SK-N-SH (cell line): ENCODE results near the gene MRPS35. TPM values are rescaled to one million over a fixed set of nuclear protein-coding genes. Genes with fewer than 3 reads are reported as not detected.

ENCODE experiments used
- CTCF ChIA-PET: fragments of 300-600, 350-600 bp; formaldehyde crosslinking; extraction: SDS; loops from one replicate; lab custom pipeline; 2021; lab: Yijun Ruan, JAX
- POLR2A ChIA-PET: fragments of 350-600 bp; sonication (Branson Sonifier 250); formaldehyde crosslinking; extraction: SDS; loops from one replicate; lab custom pipeline; 2020; ENCODE audit warnings: antibody characterized with exemption, inconsistent platforms; lab: Yijun Ruan, JAX
- DNase-seq: peaks from one replicate; pipeline ENCODE4 v3.0.0; 2012
- H2AFZ ChIP-seq: fragments of 200-600 bp; sonication (generic); 2 replicates; pipeline ENCODE4 v1.8.1; 2016; ENCODE audit warnings: antibody characterized with exemption, mild to moderate bottlenecking, low read depth
- H3F3A ChIP-seq: fragments of 200-600 bp; sonication (generic); replicated peaks from 2 replicates; pipeline ENCODE3; 2016; ENCODE audit warnings: antibody characterized with exemption, mild to moderate bottlenecking; ENCODE audit not compliant: insufficient read depth
- H3K27ac ChIP-seq, 2 experiments: fragments of 200-500 bp in 1 of 2; fragments of 200-600 bp in 1 of 2; sonication (Bioruptor generic) in 1 of 2; sonication (generic), shearing (Covaris generic) in 1 of 2; 2 replicates each; pipeline versions ENCODE4 v1.5.1 to v1.6.1; 2014 to 2016; ENCODE audit warnings: low read depth in 2 of 2, inconsistent platforms in 1 of 2, low read length in 1 of 2, mild to moderate bottlenecking in 1 of 2, mixed read lengths in 1 of 2
- H3K27me3 ChIP-seq: fragments of 200-600 bp; sonication (generic), shearing (Covaris generic); 2 replicates; pipeline ENCODE4 v1.6.1; 2016; ENCODE audit warnings: mixed run types; ENCODE audit not compliant: insufficient read depth
- H3K36me3 ChIP-seq, 2 experiments: fragments of 200-500 bp in 1 of 2; fragments of 200-600 bp in 1 of 2; sonication (Bioruptor generic) in 1 of 2; sonication (generic) in 1 of 2; replicated peaks in 1 of 2; 2 replicates each; pipeline versions ENCODE3 to v1.5.1; 2014 to 2016; ENCODE audit warnings: low read length in 1 of 2, mild to moderate bottlenecking in 1 of 2; ENCODE audit not compliant: insufficient read depth in 2 of 2, control insufficient read depth in 1 of 2
- H3K4me1 ChIP-seq, 2 experiments: fragments of 200-500 bp in 1 of 2; fragments of 200-600 bp in 1 of 2; sonication (Bioruptor generic) in 1 of 2; sonication (generic), shearing (Covaris generic) in 1 of 2; 2 replicates each; pipeline versions ENCODE4 v1.5.1 to v1.6.1; 2014 to 2016; ENCODE audit warnings: low read depth in 1 of 2, low read length in 1 of 2, mixed run types in 1 of 2; ENCODE audit not compliant: insufficient read depth in 2 of 2, control insufficient read depth in 1 of 2
- H3K4me2 ChIP-seq: fragments of 200-600 bp; sonication (generic), shearing (Covaris generic); 2 replicates; pipeline ENCODE4 v1.6.1; 2017; ENCODE audit warnings: mixed run types
- H3K4me3 ChIP-seq, 2 experiments: fragments of 200-500 bp in 1 of 2; fragments of 200-600 bp in 1 of 2; sonication (Bioruptor generic) in 1 of 2; sonication (generic), shearing (Covaris generic) in 1 of 2; 2 replicates each; pipeline versions ENCODE4 v1.5.1 to v1.8.1; 2014 to 2016; ENCODE audit warnings: low read depth in 2 of 2, inconsistent platforms in 1 of 2, low read length in 1 of 2, mild to moderate bottlenecking in 1 of 2, mixed read lengths in 1 of 2, moderate library complexity in 1 of 2
- H3K79me2 ChIP-seq: fragments of 200-600 bp; sonication (generic); 2 replicates; pipeline ENCODE4 v1.8.1; 2017; ENCODE audit warnings: mild to moderate bottlenecking; ENCODE audit not compliant: insufficient read depth
- H3K9ac ChIP-seq: fragments of 200-600 bp; sonication (generic); 2 replicates; pipeline ENCODE4 v1.6.1; 2017; ENCODE audit warnings: mixed run types
- H3K9me2 ChIP-seq: fragments of 200-600 bp; sonication (generic); 2 replicates; pipeline ENCODE4 v1.6.1; 2017; ENCODE audit warnings: mixed run types
- H3K9me3 ChIP-seq: fragments of 200-600 bp; sonication (generic); 2 replicates; pipeline ENCODE4 v1.6.1; 2017; ENCODE audit warnings: mixed run types, mild to moderate bottlenecking, moderate library complexity
- H4K20me1 ChIP-seq: fragments of 200-600 bp; sonication (generic); 2 replicates; pipeline ENCODE4 v1.6.1; 2017; ENCODE audit warnings: mild to moderate bottlenecking, mixed run types; ENCODE audit not compliant: insufficient read depth
- ELF1 ChIP-seq: IDR thresholded peaks from 2 replicates; pipeline ENCODE4 v1.4.0; 2012
- EP300 ChIP-seq, 2 experiments: IDR thresholded peaks; 2 replicates each; pipeline versions ENCODE4 v1.4.0 to v1.6.1; 2012; ENCODE audit warnings: borderline replicate concordance in 1 of 2, low read depth in 1 of 2, low read length in 1 of 2
- FOSL2 ChIP-seq: IDR thresholded peaks from 2 replicates; pipeline ENCODE4 v1.4.0; 2012; ENCODE audit warnings: low read depth, mild to moderate bottlenecking, moderate library complexity, borderline replicate concordance
- MEF2A ChIP-seq: IDR thresholded peaks from 2 replicates; pipeline ENCODE4 v1.4.0; 2012; ENCODE audit warnings: low read depth, borderline replicate concordance
- NFIC ChIP-seq: IDR thresholded peaks from 2 replicates; pipeline ENCODE4 v1.4.0; 2012; ENCODE audit warnings: borderline replicate concordance
- NRF1 ChIP-seq: IDR thresholded peaks from 2 replicates; pipeline ENCODE4 v1.6.1; 2012; ENCODE audit warnings: low read depth, mild to moderate bottlenecking, low read length
- RCOR1 ChIP-seq: fragments of 150-350 bp; IDR thresholded peaks from 2 replicates; pipeline ENCODE4 v1.6.1; 2017; ENCODE audit warnings: antibody characterized with exemption, low read length
- RFX5 ChIP-seq: IDR thresholded peaks from 2 replicates; pipeline ENCODE4 v1.6.1; 2012; ENCODE audit warnings: mild to moderate bottlenecking, improper control_type of control experiment, low read length
- SIN3A ChIP-seq: IDR thresholded peaks from 2 replicates; pipeline ENCODE4 v1.6.1; 2012; ENCODE audit warnings: low read depth, mild to moderate bottlenecking, low read length, moderate library complexity, borderline replicate concordance
- SMC3 ChIP-seq: IDR thresholded peaks from 2 replicates; pipeline ENCODE4 v1.6.1; 2012; ENCODE audit warnings: low read depth, low read length, improper control_type of control experiment
- YY1 ChIP-seq: IDR thresholded peaks from 2 replicates; pipeline ENCODE4 v1.4.0; 2012; ENCODE audit warnings: low read depth, mild to moderate bottlenecking
- WGBS: methylation state at CpG from one replicate; pipeline ENCODE4 v1.1.6; 2017; ENCODE audit warnings: low lambda C conversion rate; 5-methylcytosine and 5-hydroxymethylcytosine counted together
- polyA plus RNA-seq, 3 experiments: library from polyadenylated mRNA; depleted of rRNA; stranded (reverse); fragments of >200 nt; gene quantifications; 2 replicates each; pipeline ENCODE4 v1.2.3, GENCODE V29; 2012
- TF ChIP-seq, protein P1 (sequence below): IDR thresholded peaks from 2 replicates; pipeline ENCODE4; 2012
- TF ChIP-seq, protein P2 (sequence below): IDR thresholded peaks from 2 replicates; pipeline ENCODE4 v1.4.0; 2012; ENCODE audit warnings: low read depth, borderline replicate concordance

The MRPS35 gene
- polyA plus RNA-seq, 1 of the 3 experiments (the other 2 are of a cell fraction), result 32.4 TPM

DNA sequence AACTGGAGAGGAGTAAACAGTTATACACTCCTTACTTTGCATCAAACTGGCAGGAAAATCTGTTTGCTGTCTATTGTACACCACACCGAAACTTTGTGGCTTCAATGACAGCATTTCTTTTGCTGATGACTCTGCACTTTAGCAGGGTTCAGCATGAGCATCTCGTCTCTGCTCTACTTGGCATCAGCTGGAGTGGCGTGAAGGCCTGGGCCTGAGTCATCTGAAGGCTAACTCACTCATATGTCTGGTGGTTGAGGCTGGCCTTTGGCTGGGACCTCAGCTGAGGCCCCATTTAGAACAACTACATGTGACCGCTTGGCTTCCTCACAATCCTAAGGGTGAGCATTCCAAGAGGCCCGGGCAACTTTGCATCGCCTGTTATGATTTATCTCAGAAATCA, 43.1 kb upstream of the MRPS35 start:
- no peaks in the 10 kb centered on the region for H3K4me1 ChIP-seq
- H3F3A ChIP-seq, result peaks cover 13% of the 10 kb centered on the region
- H3K4me3 ChIP-seq, result no peak overlapping the region
- TF ChIP-seq MEF2A (no peak), FOSL2 (peak; percentile 29; the same call in 1 of the 2 replicates)
- H3K9ac ChIP-seq, result no peak overlapping the region
- no peaks in the 10 kb centered on the region for H4K20me1 ChIP-seq
- ChIA-PET CTCF (interaction anchor here (1.1 to 1.3 kb wide), 2 partner anchors 8 to 15 kb away, joined by 3 to 4 read pairs; no protein-coding TSS in a partner anchor), POLR2A (no interaction called here)
- WGBS, result 96% methylated on average over 6 of the region's 6 CpGs
- H3K27ac ChIP-seq, result no peak overlapping the region; a peak in 1 of 4 replicates
- H3K4me2 ChIP-seq, result no peak overlapping the region
- H3K79me2 ChIP-seq, result no peaks in the 10 kb centered on the region
- no peaks in the 10 kb centered on the region for H3K9me2 ChIP-seq
- H3K9me3 ChIP-seq, result no peaks in the 10 kb centered on the region
- peaks cover 66 to 89% of the 10 kb centered on the region in 2 experiments for H3K36me3 ChIP-seq
- no peak overlapping the region for H2AFZ ChIP-seq
- DNase-seq, result no peak
- no peaks in the 10 kb centered on the region for H3K27me3 ChIP-seq

DNA sequence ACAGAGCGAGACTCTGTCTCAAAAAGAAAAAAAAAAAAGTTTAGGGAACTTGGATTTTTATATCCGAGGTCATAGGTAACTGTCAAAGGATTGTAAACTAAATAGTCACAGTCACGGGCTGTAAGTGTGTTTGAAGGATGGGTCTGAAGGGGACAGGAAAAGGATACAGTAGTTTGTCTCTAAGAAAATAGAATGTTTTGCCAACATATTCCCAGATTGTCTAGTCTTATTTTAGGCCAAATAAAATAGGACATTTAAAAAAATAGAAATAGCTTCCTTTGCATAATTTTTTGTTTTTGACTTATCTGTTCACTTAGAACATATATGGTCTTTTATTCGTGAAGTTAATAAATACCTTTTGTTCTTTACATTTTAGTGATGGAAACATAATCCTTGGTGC, 38.6 kb upstream of the MRPS35 start:
- no peak overlapping the region for H3K4me3 ChIP-seq
- H3K9me2 ChIP-seq, result no peaks in the 10 kb centered on the region
- H3K4me1 ChIP-seq, result peaks cover 0 to 6% of the 10 kb centered on the region in 2 experiments; a peak in 1 of 4 replicates
- CTCF ChIA-PET, result interaction anchor here (0.6 to 0.8 kb wide), 2 partner anchors 20 to 161 kb away, joined by 3 read pairs; no protein-coding TSS in a partner anchor
- TF ChIP-seq EP300 (IDR thresholded peaks at IDR 0.05; ENCODE audit: borderline replicate concordance in 1 of 2, low read depth in 1 of 2, low read length in 1 of 2), result no peak
- TF ChIP-seq NFIC, result no peak
- TF ChIP-seq NRF1, result no peak
- no peak for TF ChIP-seq RFX5
- no peak for TF ChIP-seq RCOR1
- no peak for TF ChIP-seq ELF1
- TF ChIP-seq FOSL2, result no peak
- TF ChIP-seq SMC3, result no peak
- TF ChIP-seq MEF2A, result no peak
- no peak for TF ChIP-seq YY1
- TF ChIP-seq, protein P1, sequence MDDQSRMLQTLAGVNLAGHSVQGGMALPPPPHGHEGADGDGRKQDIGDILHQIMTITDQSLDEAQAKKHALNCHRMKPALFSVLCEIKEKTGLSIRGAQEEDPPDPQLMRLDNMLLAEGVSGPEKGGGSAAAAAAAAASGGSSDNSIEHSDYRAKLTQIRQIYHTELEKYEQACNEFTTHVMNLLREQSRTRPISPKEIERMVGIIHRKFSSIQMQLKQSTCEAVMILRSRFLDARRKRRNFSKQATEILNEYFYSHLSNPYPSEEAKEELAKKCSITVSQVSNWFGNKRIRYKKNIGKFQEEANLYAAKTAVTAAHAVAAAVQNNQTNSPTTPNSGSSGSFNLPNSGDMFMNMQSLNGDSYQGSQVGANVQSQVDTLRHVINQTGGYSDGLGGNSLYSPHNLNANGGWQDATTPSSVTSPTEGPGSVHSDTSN, result no peak
- TF ChIP-seq, protein P2, sequence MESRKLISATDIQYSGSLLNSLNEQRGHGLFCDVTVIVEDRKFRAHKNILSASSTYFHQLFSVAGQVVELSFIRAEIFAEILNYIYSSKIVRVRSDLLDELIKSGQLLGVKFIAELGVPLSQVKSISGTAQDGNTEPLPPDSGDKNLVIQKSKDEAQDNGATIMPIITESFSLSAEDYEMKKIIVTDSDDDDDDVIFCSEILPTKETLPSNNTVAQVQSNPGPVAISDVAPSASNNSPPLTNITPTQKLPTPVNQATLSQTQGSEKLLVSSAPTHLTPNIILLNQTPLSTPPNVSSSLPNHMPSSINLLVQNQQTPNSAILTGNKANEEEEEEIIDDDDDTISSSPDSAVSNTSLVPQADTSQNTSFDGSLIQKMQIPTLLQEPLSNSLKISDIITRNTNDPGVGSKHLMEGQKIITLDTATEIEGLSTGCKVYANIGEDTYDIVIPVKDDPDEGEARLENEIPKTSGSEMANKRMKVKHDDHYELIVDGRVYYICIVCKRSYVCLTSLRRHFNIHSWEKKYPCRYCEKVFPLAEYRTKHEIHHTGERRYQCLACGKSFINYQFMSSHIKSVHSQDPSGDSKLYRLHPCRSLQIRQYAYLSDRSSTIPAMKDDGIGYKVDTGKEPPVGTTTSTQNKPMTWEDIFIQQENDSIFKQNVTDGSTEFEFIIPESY, result no peak
- no peak for TF ChIP-seq SIN3A
- TF ChIP-seq, all 33 proteins: peak for 0
- WGBS, result 98% methylated on average over 4 of the region's 4 CpGs
- H3K79me2 ChIP-seq, result no peaks in the 10 kb centered on the region
- DNase-seq, result no peak
- no peak overlapping the region for H3K9ac ChIP-seq
- no peaks in the 10 kb centered on the region for H3K9me3 ChIP-seq
- POLR2A ChIA-PET, result no interaction called here
- H2AFZ ChIP-seq, result no peak overlapping the region
- no peaks in the 10 kb centered on the region for H3K27me3 ChIP-seq
- H3F3A ChIP-seq, result peaks cover 9% of the 10 kb centered on the region
- no peak overlapping the region for H3K4me2 ChIP-seq
- H4K20me1 ChIP-seq, result no peaks in the 10 kb centered on the region
- peaks cover 75 to 93% of the 10 kb centered on the region in 2 experiments for H3K36me3 ChIP-seq
- no peak overlapping the region for H3K27ac ChIP-seq
